GM18520 (cell line): ENCODE measurements around the gene TMEM80.

Experiments
- ATAC-seq: cut with Tn5 transposase; IDR thresholded peaks from one replicate; pipeline ENCODE4 v1.9.1; 2021; ENCODE audit not compliant: unreplicated experiment

Gene TMEM80

DNA sequence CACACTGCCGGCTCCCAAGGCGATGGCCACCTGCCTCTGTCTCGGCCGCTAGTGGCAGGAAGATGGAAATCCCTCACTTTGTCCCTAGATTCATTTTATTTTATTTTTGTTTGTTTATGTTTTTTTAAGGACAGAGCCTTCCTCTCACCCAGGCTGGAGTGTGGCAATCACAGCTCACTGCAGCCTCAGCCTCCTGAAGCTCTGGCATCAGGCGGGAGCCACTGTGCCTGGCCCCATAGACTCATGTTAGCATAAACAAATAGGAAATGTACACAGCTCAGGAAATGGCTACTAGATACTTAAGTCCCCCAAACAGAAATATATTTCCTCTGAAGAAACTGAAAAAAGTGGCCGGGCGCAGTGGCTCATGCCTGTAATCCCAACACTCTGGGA is 3.5 kb downstream of the TMEM80 start:
- ATAC-seq: no peak

DNA sequence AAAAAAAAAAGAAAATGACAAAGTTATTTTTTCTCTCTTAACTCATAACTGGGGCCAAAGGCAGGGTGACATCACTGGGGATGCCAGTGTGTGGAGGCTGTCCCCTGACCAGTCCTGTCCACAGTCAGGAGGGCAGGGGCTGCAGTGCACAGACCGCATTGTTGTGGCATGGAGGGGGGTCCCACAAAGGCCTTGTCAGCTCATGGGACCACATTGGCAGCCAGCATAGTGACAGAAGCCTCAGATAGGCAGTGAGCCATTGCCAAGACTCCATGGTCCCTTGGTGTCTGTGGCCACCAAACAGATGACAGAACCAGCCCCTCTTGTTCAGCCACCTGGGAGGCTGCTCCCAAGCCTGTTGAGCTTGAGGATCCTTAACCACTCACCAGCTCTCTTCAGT is 4.1 kb downstream of the TMEM80 start:
- ATAC-seq: no peak

DNA sequence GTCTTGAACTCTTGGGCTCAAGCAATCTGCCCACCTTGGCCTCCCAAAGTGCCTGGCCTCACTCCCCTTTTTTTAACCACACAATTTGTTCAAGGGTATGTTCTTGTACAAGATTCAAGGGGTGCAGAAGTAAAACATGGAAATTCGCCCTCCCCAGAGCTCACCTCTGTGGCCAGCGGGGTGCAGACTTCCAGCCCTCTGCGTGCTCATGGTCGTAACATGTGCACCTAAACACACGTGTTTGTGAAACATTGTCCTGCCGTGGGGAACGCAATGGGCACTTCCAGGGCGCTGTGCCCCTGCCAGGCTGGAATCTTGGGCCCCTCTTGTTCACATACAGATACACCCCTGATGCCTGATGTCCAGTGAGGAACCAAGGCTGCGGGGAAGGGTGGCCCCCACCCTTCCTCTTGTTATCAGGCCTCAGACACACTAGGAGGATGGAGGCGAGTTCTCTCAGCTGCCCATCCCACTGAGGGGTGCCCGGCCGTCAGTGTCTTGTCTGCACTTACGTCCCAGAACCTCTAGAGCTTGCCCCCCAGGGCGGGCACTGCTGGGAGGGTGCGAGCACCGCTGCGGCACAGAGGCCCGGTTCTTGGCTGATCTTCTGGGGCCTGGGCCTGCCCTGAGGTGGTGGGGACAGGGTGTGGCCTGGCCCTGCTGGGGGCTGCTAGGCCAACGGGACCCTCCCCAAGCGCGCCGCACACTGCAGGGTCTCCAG is 6.3 kb downstream of the TMEM80 start:
- no peak for ATAC-seq

DNA sequence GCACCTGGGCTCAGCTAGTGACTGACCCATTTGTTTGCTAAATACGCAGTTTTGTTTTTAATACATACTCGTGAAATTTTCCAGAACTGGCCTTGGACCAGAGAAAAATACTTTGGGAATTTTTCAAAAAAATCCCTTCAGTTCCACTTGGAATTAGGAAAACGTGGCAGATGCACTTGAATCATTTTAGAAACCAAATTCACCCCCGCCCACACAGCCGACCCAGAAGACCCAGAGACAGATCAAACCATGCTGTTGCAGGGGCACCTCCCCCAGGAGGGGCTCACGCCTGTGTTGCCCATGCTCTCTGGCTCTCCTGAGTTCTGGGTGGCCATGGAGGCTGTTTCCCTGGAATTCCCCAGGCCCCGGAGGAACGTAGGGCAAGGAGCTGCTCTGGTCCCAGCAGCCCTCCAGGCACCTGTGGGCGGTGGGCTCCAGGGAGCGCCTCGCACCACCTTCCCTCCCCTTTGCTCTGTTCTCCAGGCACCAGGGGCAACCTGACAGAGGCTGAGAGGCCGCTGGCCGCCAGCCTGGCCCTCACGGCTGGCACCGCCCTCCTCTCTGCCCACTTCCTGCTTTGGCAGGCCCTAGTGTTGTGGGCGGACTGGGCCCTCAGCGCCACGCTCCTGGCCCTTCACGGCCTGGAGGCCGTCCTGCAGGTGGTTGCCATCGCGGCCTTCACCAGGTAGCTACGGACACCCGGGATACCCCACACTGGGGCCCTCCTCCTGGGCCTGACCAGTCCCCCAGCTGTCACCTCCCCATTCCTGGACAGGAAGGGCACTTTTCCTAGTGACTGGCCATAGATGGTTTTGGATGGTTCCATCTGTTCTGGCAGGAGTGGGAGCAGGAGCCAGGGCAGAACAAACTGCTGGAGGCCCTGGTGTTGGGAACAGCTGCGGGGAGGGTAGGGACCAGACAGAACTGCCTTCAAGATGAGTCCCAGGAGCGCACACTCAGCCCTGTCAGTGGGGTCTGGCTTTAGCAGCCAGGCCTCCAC is 7.1 kb downstream of the TMEM80 start:
- no peak for ATAC-seq

DNA sequence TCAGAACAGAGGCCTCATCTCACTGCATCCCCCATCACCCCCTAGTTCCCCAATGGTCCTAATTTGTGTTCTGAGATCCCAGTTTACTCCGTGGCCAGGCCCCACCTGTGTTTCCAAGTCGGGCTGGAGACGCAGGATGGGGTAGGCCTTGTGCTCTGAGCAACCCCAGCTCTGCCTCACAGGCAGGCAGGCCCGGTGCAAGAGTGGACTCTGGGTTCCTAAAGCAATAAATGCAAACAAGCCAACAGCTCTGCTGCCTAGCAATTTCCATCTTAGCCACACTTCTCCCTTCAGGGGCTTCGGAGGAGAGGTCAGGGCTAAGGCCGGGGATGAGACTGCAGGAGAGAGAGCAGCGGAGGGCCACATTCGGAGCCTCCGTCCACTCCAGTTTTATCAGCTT is 7.9 kb downstream of the TMEM80 start:
- no peak for ATAC-seq

DNA sequence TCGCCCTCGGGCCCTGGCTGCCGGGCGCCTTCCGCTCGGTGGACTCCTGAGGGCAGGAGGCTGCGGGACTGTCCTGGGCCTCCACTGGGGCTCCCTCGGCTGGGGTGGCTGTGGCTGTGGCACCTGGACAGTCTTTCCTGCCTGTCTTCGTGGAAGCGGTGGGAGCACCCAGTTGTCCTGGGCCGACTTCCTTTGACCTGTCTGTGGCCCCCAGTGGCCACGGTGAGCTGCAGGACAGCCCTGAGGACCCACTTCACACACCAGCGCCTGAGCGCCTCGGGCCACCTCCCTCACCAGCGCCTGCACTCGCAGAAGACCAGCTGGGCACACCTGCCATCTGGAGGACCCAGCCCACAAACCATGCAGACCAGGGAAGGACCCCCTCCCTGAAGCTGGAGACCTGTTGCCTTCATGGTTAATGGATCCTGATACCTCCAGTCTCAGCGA is 8.6 kb downstream of the TMEM80 start:
- ATAC-seq: no peak

DNA sequence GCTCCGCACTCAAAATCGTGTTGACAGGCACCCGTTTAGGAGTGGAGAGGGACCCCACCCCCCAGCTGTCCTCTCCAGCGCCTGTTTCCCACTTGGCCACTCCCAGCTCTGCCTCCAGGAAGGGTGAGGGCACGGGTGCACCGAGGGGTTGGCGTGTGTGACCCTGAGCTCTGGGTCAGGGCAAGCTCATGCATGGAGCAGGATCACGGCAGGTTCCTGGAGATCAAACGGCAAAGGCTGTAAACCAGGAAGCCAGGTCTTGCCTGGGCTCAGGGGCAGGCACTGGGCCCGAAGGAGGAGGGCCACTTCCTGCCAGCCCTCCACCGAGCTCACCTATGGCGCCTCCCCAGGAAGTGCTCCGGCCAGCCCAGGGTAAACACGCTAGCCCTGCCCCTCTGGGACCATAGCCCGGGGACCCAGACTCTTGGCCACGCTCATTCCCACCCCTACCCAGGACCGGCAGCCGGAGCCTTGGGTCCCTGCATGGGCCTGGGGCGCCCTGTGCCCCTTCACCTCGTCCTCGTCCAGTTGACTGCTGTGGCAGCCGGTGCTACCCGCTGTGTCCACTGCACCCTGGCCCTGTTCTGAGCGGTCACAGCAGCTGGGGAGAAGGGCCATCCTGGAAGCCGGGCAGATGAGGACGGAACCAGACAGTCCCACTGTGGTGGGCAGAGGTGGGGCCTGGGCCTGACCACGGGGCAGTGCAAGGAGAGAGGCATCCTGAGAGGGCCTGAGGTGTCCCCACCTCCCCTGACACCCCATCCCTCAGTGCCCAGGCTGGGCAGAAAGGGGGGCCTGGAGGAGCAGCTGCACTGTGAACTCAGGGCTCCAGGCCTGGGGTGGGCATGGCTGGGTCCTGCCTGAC is 9.4 kb downstream of the TMEM80 start:
- no peak for ATAC-seq

DNA sequence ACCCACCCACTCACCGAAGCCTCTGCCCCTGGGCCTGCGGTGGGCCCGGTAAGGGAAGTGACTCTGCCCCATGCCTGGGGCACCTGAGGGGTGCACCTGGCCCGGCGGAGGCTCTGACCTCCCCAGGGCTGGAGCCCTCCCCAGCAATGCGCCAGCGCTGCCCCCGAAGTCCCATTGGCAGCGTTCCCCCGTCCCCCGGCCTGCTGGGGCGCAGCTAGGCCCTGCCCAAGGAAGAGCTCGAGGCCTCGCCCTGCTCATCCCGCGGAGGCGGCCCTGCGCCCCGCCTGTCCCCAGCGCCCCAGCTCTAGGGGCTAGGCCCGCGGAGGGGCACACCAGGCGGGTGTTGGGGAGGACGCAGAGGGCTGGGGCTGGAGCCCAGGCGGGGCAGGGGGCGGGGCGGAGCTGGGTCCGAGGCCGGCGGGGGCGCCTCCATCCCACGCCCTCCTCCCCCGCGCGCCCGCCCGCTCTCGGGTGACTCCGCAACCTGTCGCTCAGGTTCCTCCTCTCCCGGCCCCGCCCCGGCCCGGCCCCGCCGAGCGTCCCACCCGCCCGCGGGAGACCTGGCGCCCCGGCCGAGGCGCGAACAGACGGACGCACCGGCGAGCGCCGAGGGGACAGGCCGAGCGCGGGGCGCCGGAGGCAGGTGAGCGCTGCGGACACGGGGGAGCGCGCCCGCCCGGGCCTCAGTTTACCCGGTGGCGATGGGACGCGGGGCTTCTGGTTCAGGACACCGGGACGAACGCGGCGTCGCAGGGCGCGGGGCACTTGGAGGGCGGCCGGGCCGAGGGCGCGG is 10.2 kb downstream of the TMEM80 start, which contains the start of gene EPS8L2:
EPS8L2 (plus strand) TSS at position 586 of the 793 bp plus-strand sequence. CDS start 3,177 bp downstream, outside the sequence.
- no peak for ATAC-seq

DNA sequence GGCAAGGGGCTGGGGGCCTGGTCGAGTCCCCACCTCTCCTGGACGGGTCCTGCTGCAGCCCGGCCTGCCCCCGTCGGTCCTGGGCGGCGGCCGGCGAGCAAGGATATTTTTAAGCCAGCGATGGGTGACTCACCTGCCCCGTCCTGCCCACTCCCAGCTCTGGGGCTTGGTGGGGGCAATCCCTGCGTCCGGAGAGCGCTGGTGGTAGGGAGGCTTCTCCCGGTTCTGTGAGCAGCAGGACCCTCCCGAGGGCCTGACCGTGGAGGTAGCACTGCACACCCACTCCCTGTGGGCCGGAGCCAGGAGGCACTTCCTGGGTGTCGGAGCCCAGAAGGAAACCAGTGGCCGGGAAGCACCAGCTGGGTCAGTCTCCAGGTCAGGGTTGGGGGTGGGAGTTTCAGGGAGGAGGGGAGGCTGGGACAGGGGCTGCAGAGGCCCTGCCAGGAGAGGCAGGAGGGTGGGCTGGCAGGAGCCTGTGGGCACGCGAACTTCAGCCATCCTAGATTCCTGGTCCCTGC is 10.9 kb downstream of the TMEM80 start:
- no peak for ATAC-seq

DNA sequence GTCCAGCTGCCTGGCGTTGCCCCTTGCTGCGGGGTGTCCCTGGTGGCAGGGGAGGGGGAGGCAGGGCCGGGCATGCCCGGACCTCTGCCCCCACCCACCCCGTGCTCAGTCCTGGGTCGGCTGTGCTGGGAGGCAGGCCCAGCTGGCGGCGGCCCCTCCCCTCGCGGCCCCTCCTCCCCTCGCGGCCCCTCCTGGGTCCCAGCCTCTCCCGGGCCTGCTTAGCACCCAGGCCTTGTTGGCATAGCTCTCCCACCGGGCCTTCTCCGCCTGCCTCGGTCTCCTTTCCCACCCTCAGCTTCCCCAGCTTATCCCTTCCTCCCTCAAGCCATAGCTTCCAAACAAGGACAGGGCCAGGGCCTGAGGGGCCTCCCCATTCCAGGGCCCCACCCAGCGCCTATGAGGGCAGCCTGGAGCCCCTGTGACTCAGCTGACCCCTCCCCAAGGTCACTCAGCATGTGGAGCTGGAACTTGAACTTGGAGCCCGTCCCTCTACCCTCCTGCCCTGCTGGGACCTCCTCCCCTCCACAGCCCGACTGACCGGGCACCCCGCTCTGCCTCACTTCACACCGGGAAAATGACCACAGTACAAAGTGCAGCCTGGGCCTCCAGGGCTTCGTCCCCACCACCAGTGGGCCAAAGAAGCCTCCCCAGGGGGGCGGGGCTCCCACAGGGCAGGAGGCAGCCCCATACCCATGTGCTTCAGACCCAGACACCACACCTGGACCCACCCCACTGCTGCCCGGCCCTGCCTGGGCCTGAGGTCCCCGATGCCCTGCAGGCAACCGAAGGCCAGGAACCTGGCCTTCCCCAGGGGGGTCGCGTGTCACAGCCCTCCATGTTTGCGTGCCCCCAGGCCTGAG is 11.6 kb downstream of the TMEM80 start:
- ATAC-seq: no peak

DNA sequence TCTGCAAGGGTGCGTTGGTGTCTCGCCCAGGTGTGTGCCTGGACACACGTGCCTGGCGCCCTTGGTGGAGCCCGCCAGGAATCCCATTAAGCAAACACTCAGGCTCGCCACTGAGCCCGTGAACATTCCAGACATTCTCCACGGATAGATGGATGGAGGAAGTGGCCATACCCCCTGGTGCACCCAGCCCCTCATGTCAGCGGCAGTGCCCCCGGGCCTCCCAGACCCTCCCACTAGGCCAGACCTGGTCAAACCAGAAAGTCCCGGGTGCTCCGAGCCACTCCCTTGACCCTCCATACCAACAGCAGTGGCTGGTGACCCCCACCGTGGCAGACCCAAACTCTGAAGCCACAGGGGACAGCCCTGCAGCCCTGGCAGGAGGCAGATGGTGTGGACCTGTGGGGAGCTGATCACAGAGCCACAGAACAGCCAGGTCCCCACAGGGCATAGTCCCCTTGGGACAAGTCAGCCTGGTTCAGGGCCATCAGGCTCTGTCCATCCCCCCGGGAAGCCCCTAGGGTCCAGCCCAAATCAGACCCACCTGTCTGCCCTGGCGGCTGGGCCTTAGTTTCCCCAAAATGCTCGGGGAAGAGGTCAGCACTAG is 12.3 kb downstream of the TMEM80 start:
- no peak for ATAC-seq

DNA sequence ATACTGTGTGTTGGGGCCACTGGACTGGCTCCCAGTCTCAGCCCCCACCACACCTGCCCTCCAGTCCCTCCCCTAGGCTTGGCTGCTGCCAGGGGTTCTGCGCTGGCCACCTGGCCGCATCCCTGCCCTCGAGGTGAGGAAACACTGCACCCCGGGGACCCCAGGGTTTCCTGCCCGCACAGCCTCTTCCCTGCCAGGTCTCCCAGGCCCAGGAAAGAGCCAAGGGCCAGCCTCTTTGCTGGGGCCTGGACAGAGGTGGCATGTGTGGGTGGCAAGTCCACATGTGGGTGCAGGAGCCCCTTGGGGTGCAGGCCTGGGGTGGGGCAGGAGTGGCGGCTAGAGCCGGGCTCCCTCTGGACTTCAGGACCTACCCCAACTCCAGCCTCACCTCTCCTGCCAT is 12.9 kb downstream of the TMEM80 start:
- ATAC-seq: no peak

DNA sequence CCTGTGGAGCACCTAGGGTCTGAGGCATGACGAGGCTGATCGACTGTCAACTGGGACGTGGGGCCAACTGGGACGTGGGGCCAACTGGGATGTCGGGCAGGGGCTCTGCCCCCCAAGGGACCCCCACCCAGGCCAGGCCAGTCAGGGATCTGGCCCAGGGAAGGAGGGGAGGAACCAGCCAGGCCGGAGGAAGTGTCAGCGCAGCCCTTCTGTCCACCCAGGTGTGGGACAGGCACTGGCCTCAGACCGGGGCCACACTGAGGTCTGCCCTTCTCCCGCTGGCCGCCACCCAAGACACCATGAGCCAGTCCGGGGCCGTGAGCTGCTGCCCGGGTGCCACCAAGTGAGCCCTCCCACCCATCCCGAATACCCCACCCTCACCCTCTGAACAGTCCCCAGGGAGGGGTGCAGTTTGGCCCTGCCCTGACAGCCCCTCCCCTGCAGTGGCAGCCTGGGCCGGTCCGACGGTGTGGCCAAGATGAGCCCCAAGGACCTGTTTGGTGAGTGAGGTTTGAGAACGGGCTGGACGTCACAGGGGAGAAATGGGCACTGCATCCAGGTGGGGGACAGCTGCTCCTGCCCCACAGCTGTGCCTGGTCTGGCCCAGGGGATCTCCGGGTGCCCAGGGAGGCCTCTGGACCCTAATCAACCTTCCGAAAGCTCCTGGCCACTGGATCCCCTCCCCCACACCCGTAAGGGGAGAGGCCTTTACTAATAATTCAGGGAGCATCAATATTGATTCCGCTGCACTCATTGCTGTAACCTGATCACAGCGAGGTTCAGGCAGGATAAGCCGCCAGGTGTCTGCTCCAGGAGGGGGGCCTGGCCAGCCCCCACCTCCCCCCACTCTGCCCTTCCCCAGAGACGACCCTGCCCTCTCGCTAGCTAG is 13.7 kb downstream of the TMEM80 start:
- ATAC-seq: no peak

DNA sequence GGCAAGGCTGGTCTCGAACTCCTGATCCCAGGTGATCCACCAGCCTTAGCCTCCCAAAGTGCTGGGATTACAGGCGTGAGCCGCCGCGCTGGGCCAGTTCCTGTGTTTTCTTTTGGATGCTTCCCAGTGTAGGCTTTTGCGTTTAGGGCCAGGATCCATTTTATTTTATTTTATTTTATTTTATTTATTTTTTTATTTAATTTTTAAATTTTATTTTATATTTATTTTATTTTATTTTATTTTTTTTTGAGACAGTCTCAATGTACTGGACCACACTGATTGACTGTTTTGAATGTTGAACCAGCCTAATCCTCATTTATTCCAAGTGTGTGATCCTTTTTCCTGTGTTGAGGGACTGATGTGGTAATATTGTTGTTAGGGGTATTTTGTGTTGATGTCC is 18.8 kb downstream of the TMEM80 start:
- no peak for ATAC-seq

DNA sequence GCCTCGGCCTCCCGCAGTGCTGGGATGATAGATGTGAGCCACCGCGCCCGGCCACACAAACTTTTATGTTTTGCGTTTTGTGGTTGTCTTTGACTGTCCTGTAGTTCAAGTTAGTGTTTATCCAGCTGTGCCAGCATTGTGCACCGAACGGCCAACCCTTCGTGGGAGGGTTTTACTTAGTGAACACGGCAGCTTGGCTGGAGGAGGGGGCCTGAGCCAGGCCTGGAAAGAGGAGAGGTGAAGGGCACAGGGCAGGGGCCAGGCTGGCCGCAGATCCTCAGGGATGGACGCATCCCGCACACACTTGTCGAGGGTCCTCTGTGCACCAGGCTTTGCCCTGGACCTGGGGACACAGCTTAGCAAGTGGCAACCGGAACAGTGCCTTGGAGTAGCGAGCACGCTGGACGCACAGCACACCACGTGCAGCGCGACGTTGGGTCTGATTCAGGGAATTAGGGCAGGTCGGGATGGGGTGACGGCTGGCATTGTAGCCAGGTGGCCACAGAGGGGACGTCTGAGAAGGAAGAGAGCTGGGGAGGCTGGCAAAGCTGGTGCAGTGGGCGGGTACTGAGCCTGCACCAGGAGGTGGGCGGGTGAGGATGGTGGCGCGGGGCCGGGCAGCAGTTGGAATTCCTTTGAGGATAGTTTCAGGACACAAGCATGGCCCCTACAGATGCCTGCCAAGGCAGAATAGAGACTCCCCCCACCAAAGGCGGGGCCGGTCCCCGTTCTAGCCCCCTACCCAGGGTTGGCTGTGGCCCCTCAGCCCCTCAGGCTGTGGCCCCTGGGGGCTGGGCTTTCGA is 23.8 kb downstream of the TMEM80 start:
- no peak for ATAC-seq

DNA sequence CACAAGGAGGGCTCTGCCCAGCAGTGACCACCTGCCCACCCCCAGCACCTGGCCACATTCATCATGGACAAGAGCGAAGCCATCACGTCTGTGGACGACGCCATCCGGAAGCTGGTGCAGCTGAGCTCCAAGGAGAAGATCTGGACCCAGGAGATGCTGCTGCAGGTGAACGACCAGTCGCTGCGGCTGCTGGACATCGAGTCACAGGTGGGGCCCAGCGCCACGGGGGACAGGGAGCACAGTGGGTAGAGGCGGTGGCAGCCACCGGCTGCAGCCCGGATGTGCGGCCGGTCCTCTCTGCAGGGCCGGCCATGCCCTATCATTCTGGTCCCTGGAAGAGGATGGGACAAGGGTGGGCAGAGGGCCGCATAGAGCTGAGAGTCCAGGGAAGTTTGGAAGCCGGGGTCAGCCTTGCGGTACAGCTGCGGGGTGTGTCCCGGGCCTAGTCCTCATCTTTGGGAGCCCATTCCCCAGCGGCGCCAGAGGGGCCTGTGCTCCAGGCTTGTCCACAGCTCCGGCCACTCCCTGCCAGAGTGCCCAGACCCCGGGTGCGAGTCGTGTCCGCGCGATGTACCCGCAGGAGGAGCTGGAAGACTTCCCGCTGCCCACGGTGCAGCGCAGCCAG is 24.5 kb downstream of the TMEM80 start:
- no peak for ATAC-seq
